ENCODE measurements around the gene PLXNA4.

PLXNA4 gene

DNA sequence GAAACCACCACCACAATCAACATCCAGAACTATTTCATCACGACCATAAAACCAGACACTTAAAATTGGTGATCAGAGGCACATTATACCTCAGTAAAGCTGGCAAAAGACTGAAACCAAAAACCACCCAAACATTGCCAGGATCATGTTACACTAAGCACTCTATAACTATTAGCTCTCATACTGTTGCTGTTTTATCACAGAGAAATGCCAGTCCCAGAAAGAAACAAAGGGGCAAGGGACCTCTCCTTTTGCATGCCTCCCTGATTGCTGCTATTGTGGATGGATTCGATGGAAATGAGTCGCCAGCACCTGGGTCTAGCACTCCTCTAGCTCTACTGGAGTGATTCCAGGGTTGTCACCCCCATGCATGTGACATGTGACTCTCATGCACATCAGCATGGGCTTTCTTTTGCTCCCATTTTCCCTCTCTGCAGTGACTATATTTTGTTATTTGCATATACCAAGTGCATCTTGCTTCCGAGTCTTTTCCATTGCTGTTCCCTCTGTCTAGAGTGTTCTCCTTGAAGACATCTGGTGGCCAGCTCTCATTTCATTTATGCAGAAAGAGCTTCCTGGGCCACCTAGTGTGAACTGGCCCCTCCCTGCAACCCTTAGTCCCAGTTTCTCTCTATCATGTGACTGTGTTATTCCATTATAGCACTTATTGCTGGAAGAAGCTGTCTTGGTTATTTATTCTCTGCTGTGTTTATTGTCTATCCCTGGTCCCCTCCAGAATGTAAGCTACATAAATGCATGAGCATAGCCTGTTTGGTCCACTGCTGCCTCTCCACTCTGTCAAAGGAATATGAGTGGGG lies 300.6 kb downstream of the PLXNA4 start:
- no peak for DNase-seq
- no peaks in the 10 kb centered on the region for H3K9me3 Mint-ChIP-seq
- H3K36me3 Mint-ChIP-seq (ENCODE audit: low read depth) = no peaks in the 10 kb centered on the region
- H3K27me3 Mint-ChIP-seq = peaks cover 40% of the 10 kb centered on the region
- H3K4me3 Mint-ChIP-seq = no peak overlapping the region
- H3K27ac Mint-ChIP-seq = no peak overlapping the region
- no peaks in the 10 kb centered on the region for H3K4me1 Mint-ChIP-seq (ENCODE audit: low read depth)

DNA sequence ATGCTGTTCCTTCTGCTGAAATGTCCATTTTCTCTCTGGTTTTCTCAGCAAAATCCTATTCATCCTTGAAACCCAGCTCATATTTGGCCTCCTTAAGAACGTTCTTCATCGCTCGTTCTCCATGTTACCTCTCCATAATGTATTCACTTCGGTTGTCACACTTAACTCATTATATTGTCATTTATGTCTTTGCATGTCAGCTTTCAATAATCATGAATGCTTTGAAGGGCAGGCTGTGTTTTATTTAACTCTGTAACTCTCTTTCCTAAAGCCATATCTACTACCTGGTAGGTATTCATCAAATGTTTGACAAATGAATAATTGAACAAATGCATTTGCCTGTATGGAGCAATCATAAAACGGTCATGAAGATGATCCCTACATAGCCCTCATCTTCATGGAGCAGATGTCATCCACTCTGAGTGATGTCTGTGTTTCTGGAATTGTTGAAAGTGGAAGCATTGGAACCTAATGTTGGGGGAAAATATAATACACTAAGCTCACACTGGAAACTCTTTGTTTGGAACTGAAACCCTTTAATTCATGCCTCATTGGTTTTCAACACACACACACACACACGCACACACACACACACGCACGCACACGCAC lies 303.4 kb downstream of the PLXNA4 start:
- Mint-ChIP-seq H3K27ac (no peak overlapping the region), H3K4me3 (no peak overlapping the region), H3K4me1 (ENCODE audit: low read depth) (no peaks in the 10 kb centered on the region), H3K27me3 (peaks cover 25% of the 10 kb centered on the region), H3K9me3 (no peaks in the 10 kb centered on the region), H3K36me3 (ENCODE audit: low read depth) (no peaks in the 10 kb centered on the region)
- DNase-seq = no peak

DNA sequence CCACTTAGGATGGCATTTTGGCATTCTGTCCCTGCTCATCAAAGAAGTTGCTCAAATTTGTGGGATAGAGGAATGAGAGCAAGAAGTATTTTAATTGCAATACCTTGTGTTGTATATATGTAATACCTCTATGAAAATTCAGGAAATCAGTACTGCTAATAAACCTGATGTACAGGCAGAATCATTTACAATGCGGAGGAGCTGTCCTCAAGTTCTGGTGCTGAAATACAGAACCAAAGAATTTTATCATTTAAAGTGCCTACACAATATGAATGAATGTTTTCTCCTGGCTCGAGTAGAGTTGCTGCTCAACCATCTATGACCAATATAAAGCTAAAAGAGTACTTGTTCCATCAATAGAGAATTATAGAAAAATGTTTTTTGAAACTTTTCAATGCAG lies 305.8 kb downstream of the PLXNA4 start:
- H3K4me1 Mint-ChIP-seq (ENCODE audit: low read depth) = no peaks in the 10 kb centered on the region
- peaks cover 12% of the 10 kb centered on the region for H3K27me3 Mint-ChIP-seq
- H3K4me3 Mint-ChIP-seq = no peak overlapping the region
- H3K9me3 Mint-ChIP-seq = no peaks in the 10 kb centered on the region
- H3K36me3 Mint-ChIP-seq (ENCODE audit: low read depth) = no peaks in the 10 kb centered on the region
- DNase-seq = no peak
- H3K27ac Mint-ChIP-seq = no peak overlapping the region

DNA sequence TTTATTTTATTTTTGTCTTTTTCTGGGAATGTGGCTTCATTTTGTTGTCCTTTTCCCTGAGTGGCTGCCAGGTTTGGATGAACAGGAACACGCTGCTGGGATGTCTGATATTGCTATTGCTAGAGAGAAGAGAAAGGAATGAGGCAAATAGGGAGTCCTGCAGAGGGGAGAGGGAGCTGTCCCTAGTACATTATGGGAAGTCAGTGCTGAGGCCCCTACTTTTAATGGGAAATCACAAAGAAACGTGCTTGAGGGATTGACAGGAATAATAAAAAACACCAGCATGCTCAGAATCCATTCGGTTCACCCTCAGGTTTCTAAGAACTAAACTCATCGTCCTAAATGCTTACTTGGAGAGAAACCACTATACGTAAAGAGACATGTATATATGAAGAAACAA lies 306.6 kb downstream of the PLXNA4 start:
- Mint-ChIP-seq H3K27ac (no peak overlapping the region), H3K9me3 (no peaks in the 10 kb centered on the region)

DNA sequence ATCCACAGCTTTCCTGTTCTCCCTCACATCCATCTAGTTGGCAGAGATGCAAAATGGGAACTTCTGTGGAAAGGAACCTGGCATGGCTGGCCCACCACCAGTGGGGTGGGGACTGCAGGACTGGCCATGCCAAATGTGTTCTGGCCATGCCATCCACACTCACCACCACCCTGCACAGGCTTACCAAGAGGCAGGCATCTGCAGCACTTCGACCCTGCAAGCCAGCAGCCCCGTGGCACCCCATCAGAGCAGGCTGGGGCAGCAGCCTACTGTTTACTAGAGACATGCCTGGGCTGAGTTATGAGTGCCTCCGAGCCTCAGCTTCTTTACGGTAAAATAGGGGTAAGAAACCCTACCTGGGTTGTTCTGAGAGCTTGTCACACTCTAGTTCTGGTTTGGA lies 313.1 kb downstream of the PLXNA4 start:
- DNase-seq = no peak
- Mint-ChIP-seq H3K4me1 (ENCODE audit: low read depth) (no peaks in the 10 kb centered on the region), H3K27me3 (peaks cover 6% of the 10 kb centered on the region), H3K27ac (no peak overlapping the region), H3K36me3 (ENCODE audit: low read depth) (no peaks in the 10 kb centered on the region), H3K9me3 (no peaks in the 10 kb centered on the region), H3K4me3 (no peak overlapping the region)

More for the DNA sequence above, 306.6 kb downstream of the PLXNA4 start:
- no peak for DNase-seq
- peaks cover 15% of the 10 kb centered on the region for H3K27me3 Mint-ChIP-seq
- no peaks in the 10 kb centered on the region for H3K4me1 Mint-ChIP-seq (ENCODE audit: low read depth)
- no peaks in the 10 kb centered on the region for H3K36me3 Mint-ChIP-seq (ENCODE audit: low read depth)
- no peak overlapping the region for H3K4me3 Mint-ChIP-seq

GRCh38 chr7:132262160-132262470 lies 314.2 kb downstream of the PLXNA4 start:
- no peak overlapping the region for H3K4me3 Mint-ChIP-seq
- H3K36me3 Mint-ChIP-seq (ENCODE audit: low read depth) = no peaks in the 10 kb centered on the region
- H3K9me3 Mint-ChIP-seq = no peaks in the 10 kb centered on the region
- H3K4me1 Mint-ChIP-seq (ENCODE audit: low read depth) = no peaks in the 10 kb centered on the region
- peaks cover 6% of the 10 kb centered on the region for H3K27me3 Mint-ChIP-seq
- DNase-seq = no peak
- H3K27ac Mint-ChIP-seq = no peak overlapping the region

DNA sequence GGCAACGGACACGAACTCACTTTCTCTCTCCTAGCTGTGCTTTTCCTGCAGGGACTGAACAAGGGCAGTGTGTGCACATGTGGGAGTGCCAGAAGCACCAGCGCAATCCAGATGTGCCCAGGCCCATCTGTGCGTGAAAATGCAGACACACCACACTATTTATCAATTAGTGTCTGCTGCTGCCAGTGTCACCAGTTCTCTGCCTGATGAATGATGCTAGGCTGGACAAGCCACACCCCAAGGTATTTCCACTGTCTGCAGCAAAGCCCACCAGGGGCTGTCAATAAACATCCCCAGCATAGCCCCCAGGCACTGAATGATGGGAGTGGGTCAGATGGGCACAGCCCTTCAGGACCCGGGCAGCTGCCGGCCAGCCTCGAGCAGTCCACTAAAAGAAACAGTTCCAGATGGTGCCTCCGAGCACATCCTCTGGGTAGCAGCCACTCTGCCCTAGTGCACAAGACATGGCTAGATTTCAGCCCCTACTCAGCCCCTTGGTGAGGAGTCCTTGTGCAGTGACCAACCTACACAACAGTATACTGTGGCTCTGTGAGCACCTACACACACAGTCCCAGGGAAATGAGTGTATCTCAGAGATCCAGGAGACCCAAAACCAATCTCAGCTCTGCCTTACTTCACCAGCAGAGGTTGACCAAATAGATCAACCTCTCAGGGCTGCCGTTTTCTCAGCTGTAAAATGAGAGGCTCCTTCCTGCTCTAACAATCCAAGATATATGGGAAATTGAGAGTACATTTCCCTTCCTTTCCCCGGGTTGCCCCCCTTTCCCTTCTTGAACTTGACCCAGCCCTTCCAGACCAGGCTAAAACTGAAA lies 314.7 kb downstream of the PLXNA4 start:
- no peaks in the 10 kb centered on the region for H3K9me3 Mint-ChIP-seq
- H3K27ac Mint-ChIP-seq = no peak overlapping the region
- H3K36me3 Mint-ChIP-seq (ENCODE audit: low read depth) = no peaks in the 10 kb centered on the region
- H3K4me3 Mint-ChIP-seq = no peak overlapping the region
- peaks cover 6% of the 10 kb centered on the region for H3K27me3 Mint-ChIP-seq
- H3K4me1 Mint-ChIP-seq (ENCODE audit: low read depth) = no peaks in the 10 kb centered on the region
- no peak for DNase-seq

GRCh38 chr7:132258231-132258630 lies 318.0 kb downstream of the PLXNA4 start:
- Mint-ChIP-seq H3K4me1 (ENCODE audit: low read depth) (no peaks in the 10 kb centered on the region), H3K9me3 (no peaks in the 10 kb centered on the region), H3K36me3 (ENCODE audit: low read depth) (no peaks in the 10 kb centered on the region), H3K27me3 (peaks cover 10% of the 10 kb centered on the region), H3K4me3 (no peak overlapping the region), H3K27ac (no peak overlapping the region)
- no peak for DNase-seq

DNA sequence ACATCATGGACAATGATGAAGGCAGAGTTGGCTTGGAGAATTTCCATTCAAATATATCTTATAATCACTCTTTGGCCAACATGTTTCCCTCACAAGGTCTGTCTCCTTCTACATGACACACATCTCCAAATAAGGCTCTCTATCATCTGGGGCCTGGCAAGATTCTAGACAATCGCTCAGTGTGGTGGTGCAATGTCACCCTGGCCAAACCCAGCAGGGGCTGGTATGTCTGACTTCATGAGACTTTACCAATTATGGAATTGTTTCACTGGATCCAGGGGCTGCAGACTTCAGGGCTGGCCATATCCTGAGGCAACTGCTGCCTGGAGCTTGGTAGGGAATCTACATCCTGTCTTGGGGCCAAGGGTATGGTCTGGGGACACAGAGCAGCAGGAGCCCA lies 319.0 kb downstream of the PLXNA4 start:
- H3K36me3 Mint-ChIP-seq (ENCODE audit: low read depth) = no peaks in the 10 kb centered on the region
- H3K9me3 Mint-ChIP-seq = no peaks in the 10 kb centered on the region
- no peak overlapping the region for H3K27ac Mint-ChIP-seq
- H3K27me3 Mint-ChIP-seq = peaks cover 10% of the 10 kb centered on the region
- no peak for DNase-seq
- H3K4me1 Mint-ChIP-seq (ENCODE audit: low read depth) = no peaks in the 10 kb centered on the region
- no peak overlapping the region for H3K4me3 Mint-ChIP-seq

- no peak for DNase-seq
- Mint-ChIP-seq H3K27me3 (peaks cover 12% of the 10 kb centered on the region), H3K4me3 (no peak overlapping the region), H3K4me1 (ENCODE audit: low read depth) (no peaks in the 10 kb centered on the region), H3K27ac (no peak overlapping the region), H3K9me3 (no peaks in the 10 kb centered on the region), H3K36me3 (ENCODE audit: low read depth) (no peaks in the 10 kb centered on the region)
These were observed 319.5 kb downstream of the PLXNA4 start for GRCh38 chr7:132256721-132257212.

DNA sequence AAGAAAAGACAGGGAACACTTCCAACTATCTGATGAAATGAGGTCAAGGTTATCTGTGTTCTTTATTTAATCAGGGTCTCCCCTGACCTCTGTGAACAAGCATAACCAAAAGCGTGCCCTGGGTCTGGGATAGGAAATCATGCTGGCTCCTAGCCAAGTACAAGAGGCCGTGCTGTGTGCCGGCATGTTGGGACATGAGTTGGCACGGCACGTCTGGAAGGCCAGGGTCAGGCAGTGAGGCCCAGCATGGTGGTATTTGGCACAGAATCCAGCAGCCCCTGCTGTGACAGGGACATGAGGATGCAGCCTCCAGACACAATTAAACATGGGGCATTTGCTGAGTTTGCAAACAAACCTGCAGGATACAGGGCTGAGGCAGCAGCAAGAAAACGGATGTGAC lies 320.4 kb downstream of the PLXNA4 start:
- Mint-ChIP-seq H3K4me3 (no peak overlapping the region), H3K27ac (no peak overlapping the region), H3K9me3 (no peaks in the 10 kb centered on the region), H3K36me3 (ENCODE audit: low read depth) (no peaks in the 10 kb centered on the region), H3K27me3 (peaks cover 13% of the 10 kb centered on the region), H3K4me1 (ENCODE audit: low read depth) (no peaks in the 10 kb centered on the region)
- DNase-seq = no peak

DNA sequence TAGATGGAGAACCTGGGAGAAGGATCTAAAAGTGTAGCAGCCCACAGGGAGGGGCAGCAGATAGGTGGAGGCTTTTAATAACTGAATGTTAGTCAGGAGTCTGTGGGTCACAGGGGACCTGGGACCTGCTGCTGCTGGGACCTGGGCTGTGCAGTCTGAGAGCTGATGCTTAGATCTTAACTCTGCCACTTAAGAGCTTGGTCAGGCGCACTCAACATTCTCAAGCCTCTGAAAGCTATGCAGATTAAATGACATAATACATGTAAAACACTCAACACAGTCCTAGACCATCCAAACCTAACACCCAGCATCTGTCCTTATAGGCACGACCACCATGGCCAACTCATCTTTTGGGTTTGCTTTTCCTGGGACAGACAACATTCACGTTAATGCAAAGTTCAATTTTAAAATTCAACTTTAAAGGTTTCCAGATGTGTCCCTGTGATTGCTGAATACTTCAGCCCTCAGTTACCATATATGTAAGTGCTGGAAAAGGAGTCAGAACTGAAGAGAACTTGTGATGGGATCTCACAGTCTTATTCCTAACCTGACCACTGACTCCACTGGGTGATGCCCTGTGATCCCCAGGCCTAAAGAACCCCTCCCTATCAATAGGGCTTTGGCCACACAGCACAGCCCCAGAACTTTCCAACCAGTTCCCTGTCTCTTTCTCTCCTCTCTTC lies 321.0 kb downstream of the PLXNA4 start:
- no peaks in the 10 kb centered on the region for H3K4me1 Mint-ChIP-seq (ENCODE audit: low read depth)
- DNase-seq = no peak
- H3K36me3 Mint-ChIP-seq (ENCODE audit: low read depth) = no peaks in the 10 kb centered on the region
- no peak overlapping the region for H3K27ac Mint-ChIP-seq
- H3K9me3 Mint-ChIP-seq = no peaks in the 10 kb centered on the region
- peaks cover 17% of the 10 kb centered on the region for H3K27me3 Mint-ChIP-seq
- H3K4me3 Mint-ChIP-seq = no peak overlapping the region

GRCh38 chr7:132254455-132254854 lies 321.8 kb downstream of the PLXNA4 start:
- Mint-ChIP-seq H3K36me3 (ENCODE audit: low read depth) (no peaks in the 10 kb centered on the region), H3K27me3 (peaks cover 20% of the 10 kb centered on the region), H3K4me3 (no peak overlapping the region), H3K27ac (no peak overlapping the region), H3K9me3 (no peaks in the 10 kb centered on the region), H3K4me1 (ENCODE audit: low read depth) (no peaks in the 10 kb centered on the region)
- no peak for DNase-seq

DNA sequence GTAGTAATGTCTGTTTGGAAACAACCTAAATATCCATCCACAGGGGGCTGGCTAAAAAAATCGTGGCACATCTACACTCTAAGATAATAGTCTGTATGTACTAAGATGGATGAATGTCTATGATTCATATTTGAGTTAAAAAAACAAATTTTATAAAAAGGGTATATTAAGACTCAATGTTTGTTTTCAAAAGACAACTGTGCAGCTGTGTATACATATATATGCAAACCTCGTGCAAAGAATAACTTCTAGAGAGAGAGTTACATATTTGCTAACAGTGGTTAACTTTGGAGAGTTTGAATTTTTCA lies 323.5 kb downstream of the PLXNA4 start:
- Mint-ChIP-seq H3K9me3 (no peaks in the 10 kb centered on the region), H3K4me3 (no peak overlapping the region), H3K4me1 (ENCODE audit: low read depth) (no peaks in the 10 kb centered on the region), H3K36me3 (ENCODE audit: low read depth) (no peaks in the 10 kb centered on the region), H3K27ac (no peak overlapping the region), H3K27me3 (peaks cover 32% of the 10 kb centered on the region)
- no peak for DNase-seq

GRCh38 chr7:132251327-132251659 lies 325.0 kb downstream of the PLXNA4 start:
- no peaks in the 10 kb centered on the region for H3K4me1 Mint-ChIP-seq (ENCODE audit: low read depth)
- H3K9me3 Mint-ChIP-seq = no peaks in the 10 kb centered on the region
- peaks cover 32% of the 10 kb centered on the region for H3K27me3 Mint-ChIP-seq
- H3K27ac Mint-ChIP-seq = no peak overlapping the region
- H3K36me3 Mint-ChIP-seq (ENCODE audit: low read depth) = no peaks in the 10 kb centered on the region
- no peak for DNase-seq
- H3K4me3 Mint-ChIP-seq = no peak overlapping the region
